NCI-H2196 treated with DMSO at 0.1 percent for 48 hours (cell line): ENCODE results near the gene AK2.
A peak's percentile ranks its signal among the peaks of the same experiment; 100 is the strongest.
"Not testable (repeated sequence)": the region's sequence is repeated elsewhere in the genome, so short reads cannot be mapped to it uniquely, and the experiment has no call there.

Source experiments
- DNase-seq: peaks from one replicate; lab custom pipeline; 2025; ENCODE audit not compliant: unreplicated experiment; lab: John Stamatoyannopoulos, UW

The AK2 gene

GRCh38 chr1:33024430-33025179, 12.1 kb downstream of the AK2 start:
- not testable (repeated sequence) for DNase-seq

GRCh38 chr1:33022650-33023200, 14.0 kb downstream of the AK2 start:
- DNase-seq = no peak

DNA sequence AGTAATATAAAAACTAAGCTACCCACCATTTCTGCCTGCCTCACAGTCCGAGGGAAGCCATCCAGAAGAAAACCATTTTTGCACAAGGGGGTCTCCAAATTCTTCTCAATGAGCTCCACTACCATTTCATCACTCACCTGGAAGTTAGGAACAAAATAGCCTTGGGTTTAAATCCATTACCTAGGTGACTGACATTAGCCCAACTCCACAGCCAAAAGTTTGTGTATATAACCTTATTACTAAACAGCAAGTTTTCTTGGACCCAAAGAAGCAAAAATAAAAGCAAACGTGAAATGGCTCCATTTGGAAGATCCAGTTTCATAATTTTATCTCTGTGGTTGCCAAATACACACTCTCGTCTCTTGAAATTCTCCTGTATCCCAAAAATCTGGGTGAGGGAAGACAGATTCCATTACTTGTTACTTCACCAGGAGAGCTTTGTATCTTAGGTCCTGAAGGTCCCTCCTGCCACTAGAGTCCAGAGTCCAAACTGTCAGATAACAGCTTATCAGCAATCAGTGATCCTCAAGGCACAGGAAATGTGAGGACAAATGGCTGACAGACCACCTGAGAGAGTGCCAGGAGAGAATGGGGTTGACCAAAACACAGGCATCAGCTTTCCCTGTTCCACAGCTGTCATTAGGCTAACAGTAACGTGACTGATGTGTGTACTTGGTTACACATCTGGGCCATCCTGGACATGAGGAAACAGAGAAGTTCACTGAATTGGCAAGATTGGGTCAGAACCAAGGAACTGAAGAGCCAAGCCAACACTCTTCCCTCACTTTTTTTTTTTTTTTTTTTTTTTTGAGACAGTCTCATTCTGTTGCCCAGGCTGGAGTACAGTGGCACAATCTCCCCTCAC, 14.9 kb downstream of the AK2 start:
- DNase-seq = no peak

DNA sequence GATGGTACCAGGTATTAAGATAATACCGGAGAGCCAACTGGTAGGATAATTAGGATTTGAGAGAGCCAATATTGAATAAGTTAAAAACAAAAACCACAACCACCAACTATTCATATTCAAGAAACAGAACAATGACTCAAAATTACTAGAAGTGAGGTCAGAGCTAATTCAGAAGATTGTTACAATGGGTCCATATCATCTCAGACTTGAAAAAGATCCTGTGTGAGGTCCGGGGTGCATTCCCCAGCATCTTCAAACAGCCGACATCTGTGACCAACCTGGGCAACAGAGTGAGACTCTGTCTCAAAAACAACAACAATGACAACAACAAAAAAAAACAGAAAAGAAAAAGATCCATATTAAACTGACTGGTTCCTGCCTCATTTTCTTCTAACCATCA, 18.6 kb downstream of the AK2 start:
- DNase-seq = no peak

DNA sequence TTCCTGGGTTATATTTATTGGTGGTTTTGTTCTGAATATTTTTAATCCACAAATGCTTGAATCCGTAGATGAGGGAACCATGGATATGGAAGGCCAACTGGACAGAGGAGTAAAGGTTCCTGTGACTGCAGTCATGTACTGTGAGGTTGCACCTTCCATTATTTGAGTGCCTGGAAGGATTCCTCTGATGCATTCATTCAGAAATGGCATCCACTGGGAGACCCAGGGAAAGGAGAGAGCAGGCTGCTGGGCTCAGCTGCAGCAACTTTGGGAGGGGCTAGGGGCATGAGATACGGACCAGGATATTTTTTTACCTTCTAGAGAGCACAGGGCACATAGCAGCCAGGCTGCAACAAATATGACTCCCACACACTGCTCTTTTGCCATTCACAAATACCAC, 19.5 kb downstream of the AK2 start:
- no peak for DNase-seq

DNA sequence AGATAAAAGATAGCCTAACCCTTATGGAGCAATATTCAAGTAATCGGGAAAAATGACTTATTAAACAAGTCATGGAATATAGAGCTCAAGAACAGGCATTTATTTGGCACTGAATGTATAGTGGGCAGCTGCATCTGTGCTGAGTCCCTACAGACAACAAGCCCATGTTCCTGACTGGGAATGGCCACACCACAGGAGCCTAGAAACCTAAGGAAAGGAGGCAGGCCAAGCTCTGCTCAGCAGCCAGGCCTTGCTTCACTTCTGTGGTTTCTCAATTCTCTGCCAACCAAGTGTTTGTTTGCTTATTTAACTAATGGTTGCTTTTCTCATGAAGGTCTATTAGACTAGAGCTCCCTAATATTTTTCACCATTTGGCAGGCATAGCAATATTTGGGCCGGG, 21.5 kb downstream of the AK2 start:
- no peak for DNase-seq

DNA sequence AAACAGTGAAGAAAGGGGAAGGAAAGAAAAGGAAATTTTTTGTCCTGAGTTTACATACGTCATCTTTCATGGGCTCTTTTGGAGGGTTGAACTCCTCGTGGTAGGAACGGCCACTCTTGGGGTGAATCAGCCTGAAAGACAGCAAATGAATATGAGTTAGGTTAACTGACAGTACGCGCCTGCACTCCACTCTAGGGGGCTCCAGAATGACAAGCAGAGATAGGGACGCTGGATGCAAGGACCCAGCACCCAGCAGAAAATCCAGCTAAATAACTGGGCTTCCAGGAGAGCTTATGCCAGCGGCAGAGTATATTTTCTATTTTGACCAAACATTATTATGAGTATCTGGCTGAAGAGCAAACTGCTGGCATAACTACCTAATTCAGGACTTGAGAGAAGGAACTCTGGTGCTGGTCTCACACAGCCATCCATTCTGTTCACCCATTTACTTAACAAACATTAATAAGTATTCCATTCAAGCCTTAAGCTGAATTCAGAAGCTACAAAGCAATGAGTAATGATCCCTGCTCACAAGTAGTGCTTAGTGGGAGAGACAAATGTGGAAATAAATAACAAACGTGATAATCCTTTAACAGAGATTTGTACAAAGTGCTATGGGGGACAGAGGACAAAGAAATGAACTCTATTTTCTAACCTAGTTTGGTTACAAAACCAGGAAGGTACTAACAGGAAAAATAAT, 22.1 kb downstream of the AK2 start:
- no peak for DNase-seq

DNA sequence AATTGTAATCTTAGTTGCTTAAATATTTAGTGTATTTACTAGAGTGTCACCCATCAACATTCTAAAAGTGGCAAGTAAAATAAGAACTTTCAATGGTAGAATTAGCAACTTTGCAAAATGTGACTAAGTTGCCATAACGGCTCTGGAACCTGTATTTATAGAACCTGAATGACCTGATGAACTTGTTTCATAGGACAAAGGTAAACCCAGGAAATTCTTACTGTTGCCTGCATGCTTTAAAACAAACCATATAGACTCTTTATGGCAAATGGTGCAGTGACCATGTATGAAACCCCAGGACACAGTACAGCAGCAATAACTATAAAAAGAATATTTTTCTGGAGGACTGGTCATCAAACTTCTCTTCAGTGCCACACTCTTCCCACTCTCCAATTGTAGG, 22.9 kb downstream of the AK2 start:
- DNase-seq = no peak

GRCh38 chr1:33012165-33012564, 24.5 kb downstream of the AK2 start:
- DNase-seq = no peak

DNA sequence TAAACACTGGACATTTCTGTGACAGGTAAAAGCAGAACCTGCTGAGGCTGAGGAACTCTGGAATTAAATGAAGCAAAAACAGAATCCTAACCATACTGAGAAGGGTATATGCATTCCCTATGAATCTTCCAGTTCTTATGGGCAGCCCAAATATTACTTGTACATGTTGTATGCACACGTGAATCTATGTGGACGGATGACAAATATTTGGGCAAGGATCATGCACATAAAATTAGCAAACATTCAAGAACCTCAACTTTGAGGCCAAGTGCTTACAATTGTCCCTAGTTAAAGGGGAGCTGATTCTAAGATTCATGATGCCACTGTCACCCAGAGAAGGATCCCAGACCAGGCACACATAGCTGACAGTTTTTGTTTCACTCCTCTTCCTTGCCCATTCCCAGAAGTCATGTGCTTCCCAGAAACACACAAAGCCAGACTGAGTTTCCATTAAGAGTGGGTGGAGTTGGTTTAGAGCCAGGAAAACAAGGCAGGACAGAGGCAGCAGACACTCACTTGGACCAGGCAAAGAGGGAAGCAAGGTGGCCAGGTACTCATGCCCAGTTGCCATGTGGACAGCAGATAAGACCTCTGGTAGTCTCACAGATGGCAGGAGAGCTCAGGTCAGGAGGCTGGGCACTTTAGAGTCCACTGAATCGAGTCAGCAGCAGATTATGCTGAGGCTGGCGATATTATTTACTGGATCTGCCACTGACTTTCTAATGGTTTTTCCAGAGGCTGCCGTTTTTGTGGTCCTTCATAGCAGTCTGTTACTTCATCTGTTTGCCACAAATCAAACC, 25.6 kb downstream of the AK2 start:
- peak; percentile 76 for DNase-seq

GRCh38 chr1:33009561-33009960, 27.1 kb downstream of the AK2 start:
- no peak for DNase-seq

DNA sequence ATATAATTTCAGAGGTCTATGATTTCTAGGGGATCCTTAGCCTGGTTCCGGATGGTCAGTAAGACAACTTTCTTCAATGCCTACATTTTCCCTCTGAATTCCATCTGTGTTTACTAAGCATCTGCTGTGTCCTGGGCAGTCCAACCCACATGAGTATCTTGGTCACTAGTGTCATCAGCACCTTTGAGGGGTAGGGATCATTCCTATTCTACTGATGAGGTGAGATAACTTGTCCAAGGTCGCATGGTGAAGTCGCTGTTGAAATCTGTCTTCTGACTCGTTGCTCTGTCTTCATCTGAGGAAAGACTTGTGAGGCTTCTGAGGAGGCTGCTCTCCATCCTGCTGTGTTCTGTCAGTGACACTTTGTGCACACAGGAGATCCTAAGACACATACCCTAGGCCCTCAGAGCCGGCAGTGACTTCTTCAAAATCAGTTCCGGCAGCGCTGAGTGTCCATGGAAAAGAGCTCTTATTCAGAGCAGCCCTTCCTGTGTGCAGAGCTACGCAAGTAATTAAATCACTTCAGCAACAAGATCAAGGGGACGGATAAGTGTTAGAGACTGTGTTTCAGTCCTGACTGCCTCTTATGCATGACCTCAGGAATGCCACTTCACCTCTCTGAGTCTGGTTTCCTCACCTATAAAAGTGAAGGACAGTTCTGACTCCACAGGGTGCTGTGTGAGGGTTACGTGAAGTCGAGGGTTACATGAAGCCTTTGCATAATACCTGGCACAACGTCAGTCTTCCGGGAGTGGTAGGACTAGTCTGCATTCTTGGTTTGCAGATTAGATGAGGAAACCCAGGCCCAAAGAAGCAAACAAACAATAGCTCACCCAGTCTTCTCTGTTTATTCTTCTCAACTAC, 28.4 kb downstream of the AK2 start:
- peak; percentile 61 for DNase-seq

DNA sequence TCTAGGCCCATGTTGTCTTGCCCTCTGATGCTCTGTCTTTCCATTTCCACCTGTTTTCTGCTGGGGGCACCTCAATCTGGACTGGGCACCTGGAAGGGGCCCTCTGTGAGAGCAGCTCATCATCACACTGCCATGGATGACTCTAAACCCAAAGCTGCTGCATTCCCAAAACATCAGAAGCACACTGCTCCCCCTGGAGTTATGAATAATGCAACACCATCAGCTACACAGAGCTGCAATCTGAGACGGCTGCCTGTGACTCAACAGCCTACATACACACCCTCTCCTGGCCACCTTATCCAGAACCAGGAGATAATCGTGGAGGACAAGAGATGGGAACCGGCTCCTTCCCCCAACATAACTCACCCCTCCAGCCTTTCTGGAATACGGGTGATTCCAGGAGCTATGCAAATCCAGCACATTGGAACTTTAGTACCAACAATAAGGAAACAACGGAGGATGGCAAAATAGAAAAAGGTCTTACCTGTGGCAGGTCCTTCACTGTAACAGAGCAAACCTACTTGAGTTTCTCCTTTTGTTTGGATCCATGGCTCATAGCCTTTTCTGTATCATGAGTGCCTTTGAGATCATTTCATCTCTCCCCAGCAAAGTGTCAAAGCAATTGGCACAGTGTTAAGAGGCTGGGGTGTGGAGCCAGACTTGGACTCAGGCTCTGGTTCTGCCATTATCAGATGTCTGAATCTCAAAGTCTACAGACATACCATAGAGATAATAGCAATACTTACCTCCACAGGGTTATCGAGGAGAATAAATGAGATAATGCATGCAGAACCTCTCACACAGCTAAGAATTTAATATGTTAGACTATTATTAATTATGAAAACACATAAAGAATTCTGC, 29.3 kb downstream of the AK2 start:
- peak; percentile 84 for DNase-seq

GRCh38 chr1:33005838-33006421, 30.8 kb downstream of the AK2 start:
- DNase-seq = no peak

- no peak for DNase-seq
Observed at GRCh38 chr1:33005117-33005837, 31.4 kb downstream of the AK2 start.

DNA sequence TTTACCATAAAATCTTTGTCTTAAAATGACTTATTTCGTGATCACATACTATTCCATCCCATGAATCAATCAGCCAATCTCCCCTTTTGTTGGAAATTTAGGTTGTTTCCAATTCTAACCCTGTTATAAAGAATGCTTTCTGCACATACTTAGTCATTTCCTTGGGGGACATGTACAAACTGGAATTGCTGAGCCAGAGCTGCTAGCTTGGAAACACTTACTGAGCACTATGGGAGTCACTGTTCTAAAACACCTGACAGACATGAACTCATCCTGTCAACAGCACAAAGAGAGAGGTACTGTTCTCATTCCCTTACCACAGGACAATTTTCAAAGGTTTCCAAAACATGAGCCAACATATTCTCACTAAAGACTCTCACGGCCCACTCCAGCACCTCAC, 32.1 kb downstream of the AK2 start:
- DNase-seq = no peak

- DNase-seq = no peak
Observed at GRCh38 chr1:33003657-33004056, 33.0 kb downstream of the AK2 start.

DNA sequence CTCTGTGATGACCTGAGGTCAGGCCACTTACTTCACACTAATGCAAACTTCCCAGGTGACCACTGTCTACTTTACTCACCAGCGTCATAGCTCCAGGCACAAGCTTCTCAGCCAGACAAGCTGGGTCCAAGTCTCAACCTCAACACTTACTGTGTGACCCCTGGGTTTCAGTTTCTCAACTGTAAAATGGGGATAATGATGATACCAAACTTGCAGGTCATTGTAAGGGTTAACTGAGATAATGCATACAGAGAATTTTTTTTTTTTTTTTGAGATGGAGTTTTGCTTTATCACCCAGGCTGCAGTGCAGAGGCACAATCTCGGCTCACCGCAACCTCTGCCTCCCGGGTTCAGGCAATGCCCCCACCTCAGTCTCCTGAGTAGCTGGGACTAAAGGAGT, 34.7 kb downstream of the AK2 start:
- no peak for DNase-seq
